Activated CD4-positive, CD25-positive, alpha-beta regulatory T cell treated with anti-CD3 and anti-CD28 coated beads, Interleukin-2, amount 50 U/mL, for 72 hours (primary cell): Measurements from ENCODE around the gene NOL3.
A peak's percentile ranks its signal among the peaks of the same experiment; 100 is the strongest.

Experiments
- DNase-seq: peaks from one replicate; pipeline ENCODE4 v3.0.0; 2021

The NOL3 gene

DNA sequence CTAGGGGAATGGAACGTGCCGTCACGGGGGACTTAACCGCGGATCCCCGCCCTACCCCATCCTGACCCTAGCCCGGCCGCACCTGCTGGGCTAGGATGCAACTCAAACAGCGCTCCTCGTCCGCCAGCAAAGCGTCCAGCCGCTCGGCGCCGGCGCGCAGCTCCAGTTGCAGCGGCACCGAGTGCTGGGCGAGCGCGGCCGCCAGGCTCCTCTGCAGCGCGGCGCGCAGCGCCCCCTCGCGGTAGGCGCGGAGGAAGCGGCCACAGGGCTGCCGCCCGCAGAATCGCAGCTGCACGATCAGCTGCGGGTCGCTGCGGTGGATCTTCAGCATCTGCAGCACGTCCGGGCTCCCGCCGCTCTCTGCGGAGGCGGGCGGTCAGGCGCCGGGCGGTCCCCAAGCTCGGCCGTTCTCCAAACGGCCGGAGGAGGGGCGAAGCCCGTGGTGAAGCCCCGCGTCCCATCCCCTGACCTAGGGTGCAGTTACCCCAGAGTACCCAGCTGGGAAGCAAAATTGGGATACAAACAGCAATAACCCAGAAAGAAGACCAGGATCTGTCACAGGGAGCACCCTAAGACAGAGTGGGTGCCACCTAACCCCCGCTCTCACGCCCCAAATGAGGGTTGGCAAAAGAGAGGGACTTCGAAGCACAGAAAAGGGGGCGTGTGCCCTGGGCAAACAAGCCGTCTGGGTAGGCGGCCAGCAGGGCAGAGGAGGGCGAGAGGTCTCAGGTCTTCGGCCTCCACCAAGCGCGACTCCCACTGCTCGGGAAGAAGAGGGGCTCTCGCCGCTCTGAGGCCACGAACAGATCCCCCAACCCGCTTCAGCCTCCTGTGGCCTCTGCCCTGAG, 14.8 kb upstream of the NOL3 start:
- DNase-seq: peak; percentile 88

GRCh38 chr16:67156143-67156844, 14.0 kb upstream of the NOL3 start:
- DNase-seq: no peak

DNA sequence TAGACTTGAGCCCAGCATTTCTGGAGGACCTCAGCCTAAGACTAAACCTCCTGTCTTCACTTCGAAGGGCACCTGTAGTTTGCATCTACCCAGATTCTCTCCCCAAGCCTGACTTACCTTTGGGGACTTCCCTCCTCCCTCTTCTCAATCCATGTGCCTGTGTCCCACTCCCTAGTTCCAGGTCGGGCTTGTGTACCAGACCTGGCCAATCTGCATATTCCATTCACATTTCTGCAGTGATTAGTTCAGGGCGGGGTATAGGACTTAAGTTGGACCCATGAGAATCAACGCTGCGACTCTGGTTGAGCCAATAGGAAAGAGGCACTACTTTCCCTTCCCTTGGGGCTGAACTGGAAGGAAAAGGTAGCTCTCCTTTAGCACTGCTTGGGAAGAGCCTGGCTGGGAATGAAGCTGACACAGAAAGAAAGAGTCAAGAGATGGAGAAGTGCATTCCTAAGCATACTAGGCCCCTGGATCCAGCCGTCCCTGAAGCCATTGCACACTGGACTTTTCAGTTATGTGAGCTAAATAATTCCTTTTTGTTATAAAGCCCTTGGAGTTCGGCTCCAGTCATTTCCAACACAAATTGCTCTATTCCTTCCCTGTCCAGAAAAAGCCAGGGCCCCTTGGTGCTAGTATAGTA, 13.1 kb upstream of the NOL3 start:
- DNase-seq: no peak

DNA sequence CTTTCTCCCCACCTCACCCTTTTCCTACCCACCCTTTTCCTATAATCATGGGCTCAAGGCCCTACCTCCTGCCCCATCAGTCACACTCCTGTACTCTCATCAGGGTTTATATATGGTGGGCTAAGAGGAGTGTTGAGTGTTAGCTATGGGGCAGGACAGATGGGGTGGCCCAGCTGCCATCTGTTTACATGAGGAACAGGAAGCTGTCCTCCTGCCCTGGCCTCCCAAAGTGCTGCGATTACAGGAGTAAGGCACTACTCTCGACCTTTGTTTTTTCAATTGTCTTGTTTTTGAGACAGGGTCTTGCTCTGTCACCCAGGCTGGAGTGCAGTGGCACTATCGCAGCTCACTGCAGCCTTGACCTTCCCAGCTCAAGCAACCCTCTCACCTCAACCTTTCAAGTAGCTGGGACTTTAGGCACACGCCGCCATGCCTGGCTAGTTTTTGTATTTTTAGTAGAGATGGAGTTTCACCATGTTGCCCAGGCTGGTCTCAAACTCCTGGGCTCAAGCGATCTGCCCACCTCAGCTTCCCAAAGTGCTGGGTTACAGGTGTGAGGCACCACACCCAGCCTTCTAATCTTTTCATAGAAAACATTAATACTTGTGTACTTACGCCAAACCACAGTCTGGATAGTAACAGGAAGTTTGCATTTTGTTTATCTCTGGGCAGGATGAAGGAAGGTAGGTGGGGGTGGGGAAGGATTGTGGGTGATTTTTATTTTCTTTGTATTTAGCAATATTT, 12.3 kb upstream of the NOL3 start:
- no peak for DNase-seq

GRCh38 chr16:67158637-67159600, 11.4 kb upstream of the NOL3 start:
- DNase-seq: peak; percentile 74

DNA sequence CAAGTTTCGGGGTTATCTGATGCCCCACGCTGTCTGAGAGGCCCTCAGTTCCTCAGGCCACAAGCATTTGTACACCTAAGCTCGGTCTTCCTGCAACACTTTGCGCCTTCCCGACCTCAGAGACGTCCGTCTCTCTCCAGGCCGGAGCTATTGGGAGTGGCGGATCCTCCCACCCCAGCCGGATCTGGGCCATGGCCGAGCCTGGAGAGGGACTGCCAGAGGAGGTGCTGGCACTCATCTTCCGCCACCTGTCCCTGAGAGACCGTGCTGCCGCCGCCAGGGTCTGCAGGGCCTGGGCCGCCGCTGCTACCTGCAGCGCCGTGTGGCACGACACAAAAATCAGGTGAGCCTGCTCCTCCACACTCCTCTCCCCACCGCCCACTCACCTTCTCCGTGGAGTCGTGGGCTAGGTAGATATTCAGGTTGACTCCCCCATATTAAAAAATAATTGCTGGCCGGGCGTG, 8.7 kb upstream of the NOL3 start:
- no peak for DNase-seq

- no peak for DNase-seq
Measured at GRCh38 chr16:67162506-67163163, 7.7 kb upstream of the NOL3 start.

- DNase-seq: no peak
Measured at GRCh38 chr16:67163164-67163998, 7.0 kb upstream of the NOL3 start.

DNA sequence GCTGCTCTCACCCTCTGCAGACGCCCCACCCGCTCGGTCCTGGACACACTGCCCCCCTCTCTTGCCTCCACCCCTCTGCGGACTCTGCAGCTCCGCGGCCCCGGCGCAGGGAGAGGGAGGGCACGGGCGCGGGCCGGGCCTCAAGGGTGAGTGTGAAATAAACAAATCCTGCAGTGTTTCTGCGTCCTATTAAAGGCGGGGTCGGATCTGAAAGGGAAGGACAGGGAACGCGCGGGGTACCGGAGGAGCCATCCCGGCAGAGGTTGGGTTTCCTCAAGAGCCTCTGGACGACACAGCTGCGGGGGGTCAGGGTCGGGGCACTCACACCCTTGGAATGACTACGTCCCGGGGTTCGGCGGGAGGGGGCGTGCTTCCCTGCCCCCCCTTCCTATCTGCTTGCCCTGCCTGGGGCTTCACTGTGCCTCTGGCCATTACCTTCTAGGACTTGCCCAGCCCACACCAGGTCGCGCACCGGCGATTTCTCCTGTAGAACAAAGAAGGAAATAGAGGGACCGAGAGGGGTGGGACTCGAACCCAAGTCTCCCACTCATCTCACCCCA, 6.3 kb upstream of the NOL3 start:
- DNase-seq: no peak

DNA sequence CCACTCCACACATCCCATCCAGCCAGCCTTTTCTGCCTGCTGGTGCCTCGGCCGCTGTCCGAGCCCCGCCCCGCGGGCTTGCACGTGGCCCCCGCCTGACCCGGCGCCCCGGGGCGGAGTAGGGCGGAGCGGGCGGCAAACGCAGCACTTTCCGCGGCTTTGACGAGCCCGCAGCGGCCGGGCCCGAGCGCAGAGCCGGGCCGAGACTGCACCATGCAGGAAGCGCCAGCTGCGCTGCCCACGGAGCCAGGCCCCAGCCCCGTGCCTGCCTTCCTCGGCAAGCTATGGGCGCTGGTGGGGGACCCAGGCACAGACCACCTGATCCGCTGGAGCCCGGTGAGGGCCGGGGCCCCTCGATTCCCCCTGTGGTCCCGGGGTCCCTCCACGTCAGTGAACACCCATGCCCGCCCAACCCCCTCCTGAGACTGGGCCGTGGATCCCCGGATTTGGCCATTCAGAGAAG, 5.7 kb upstream of the NOL3 start, which contains the start of gene HSF4:
Gene HSF4 (plus strand): TSS at position 147 of the 463 bp plus-strand sequence. CDS start 67 bp downstream, at position 214.
- DNase-seq: no peak

GRCh38 chr16:67165121-67166078, 4.9 kb upstream of the NOL3 start:
- no peak for DNase-seq

DNA sequence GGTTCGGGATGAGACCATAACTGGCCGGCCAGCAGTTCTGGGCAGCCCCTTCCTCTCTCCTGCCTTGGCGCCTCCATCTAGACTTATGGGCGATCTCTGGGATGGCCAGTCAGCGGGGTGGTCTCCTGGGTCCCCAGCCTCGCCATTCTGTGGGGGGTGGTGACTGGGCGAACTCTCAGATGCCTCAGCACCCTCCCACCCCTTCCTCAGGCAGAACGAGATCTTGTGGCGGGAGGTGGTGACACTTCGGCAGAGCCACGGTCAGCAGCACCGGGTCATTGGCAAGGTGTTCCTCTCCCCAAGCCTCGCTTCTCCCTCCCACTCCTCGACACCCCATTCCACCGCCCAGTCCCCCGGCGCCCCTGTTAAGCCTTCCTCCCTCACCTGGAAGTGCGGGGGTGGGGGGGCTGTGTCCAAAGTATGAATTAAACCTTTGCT, 4.2 kb upstream of the NOL3 start:
- DNase-seq: no peak

DNA sequence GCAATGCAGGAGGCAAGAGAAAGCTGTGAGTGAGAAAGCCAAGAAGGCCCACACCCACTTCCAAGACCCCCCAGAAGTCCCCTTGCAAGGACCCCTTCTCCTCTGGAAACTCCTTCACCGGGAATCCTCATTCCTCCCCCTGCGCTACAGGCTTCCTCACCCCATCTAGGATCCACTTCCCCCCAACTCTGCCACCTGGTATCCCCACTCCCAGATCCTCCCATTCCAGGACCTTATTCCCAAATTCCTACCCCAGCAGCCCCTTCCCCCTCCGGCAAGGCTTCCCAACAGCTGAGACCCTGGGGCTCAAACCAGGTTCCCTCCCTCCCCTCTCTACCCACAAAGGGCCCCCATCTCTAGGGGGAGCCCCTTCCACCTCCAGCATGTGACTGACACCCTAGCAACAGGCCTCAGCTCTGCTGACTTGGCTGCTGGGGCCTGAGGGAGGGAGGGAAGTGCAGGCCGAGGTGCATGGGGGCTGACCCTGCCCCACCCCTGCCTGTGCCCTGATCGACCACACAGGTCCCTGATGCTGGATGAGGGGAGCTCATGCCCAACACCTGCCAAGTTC, 3.7 kb upstream of the NOL3 start:
- DNase-seq: no peak

DNA sequence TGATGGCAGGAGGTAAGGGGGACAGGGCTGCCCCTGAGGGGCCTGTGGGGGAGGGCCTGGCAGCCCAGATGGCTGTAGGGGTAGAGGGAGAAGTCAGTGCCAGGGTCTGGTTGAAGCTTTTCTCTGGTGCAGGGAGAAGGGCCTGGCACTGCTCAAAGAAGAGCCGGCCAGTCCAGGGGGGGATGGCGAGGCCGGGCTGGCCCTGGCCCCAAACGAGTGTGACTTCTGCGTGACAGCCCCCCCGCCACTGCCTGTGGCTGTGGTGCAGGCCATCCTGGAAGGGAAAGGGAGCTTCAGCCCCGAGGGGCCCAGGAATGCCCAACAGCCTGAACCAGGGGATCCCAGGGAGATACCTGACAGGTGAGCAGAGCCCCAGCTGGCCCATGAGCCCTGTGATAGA, 2.8 kb upstream of the NOL3 start:
- DNase-seq: no peak

GRCh38 chr16:67169011-67169451, 1.3 kb upstream of the NOL3 start:
- no peak for DNase-seq

DNA sequence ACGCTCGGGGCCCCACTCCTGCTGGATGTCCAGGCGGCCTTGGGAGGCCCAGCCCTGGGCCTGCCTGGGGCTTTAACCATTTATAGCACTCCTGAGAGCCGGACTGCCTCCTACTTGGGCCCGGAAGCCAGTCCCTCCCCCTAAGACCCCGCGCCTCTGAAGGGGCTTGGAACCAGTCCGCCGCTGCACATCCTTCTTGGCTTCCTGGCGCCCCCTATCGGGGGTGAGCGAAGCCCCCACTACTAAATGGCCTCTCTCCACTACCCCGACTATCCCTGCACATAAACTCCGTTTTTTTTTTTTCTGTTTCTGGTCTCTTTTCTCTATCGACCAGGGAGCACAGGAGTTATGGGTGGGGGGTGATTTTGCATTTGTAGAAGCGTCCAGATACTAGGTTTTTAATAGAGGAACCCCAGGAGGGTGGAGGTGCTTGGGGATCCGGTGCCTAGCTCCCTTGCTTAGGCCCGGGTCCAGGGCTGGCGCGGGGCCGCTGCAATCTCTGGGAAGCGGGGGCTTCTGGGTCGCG, 633 bp upstream of the NOL3 start:
- DNase-seq: no peak

DNA sequence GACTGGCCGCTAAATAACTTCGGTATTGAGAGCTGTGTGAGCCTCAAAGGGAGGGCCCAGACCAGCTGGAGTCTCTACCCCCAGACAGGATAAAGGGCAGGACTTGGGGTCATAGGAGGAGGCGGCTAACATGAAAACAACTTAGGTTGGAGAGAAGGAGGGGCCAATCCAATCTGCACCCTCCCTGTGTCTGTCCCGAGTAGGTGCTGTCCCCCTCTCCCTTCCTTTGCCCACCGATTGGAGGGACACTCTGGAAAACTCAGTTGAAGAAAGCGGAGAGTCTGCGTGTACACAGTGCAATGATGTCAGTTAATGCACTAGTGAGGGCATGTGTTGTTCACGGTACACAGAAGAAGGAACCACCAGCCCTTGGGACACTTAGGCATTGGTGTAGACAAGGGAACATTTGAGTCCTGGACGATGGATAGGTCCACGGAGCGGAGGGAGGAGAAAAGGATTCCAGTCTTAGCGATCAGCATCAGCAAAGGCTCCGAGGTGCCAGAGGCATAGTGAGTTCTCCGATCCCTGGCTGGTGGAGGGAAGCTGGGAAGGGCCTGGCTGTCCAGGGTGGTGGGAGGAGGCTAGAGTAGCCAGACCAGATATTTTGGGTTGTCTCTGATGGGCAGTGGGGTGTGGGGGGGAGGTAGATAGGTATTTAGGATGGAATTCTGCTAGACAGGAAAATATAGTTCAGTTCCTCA, 761 bp downstream of the NOL3 start:
- DNase-seq: no peak
